HEK293 (cell line): ENCODE data around the gene GNG4.

Experiments used
- CTCF ChIP-seq: fragments of 450-650 bp; formaldehyde crosslinking; IDR thresholded peaks from 2 replicates; pipeline ENCODE4 v1.5.1; 2016; ENCODE audit warnings: missing biosample characterization, missing genetic modification characterization
- KLF10 ChIP-seq: fragments of 450-650 bp; IDR thresholded peaks from 2 replicates; pipeline ENCODE4 v1.5.1; 2018; ENCODE audit warnings: missing biosample characterization, mild to moderate bottlenecking, missing genetic modification characterization
- SCRT2 ChIP-seq: fragments of 450-650 bp; formaldehyde crosslinking; IDR thresholded peaks from 2 replicates; pipeline ENCODE4 v1.5.1; 2016; ENCODE audit warnings: missing biosample characterization, missing genetic modification characterization
- ZNF133 ChIP-seq: fragments of 450-650 bp; formaldehyde crosslinking; IDR thresholded peaks from 2 replicates; pipeline ENCODE4 v1.5.1; 2016; ENCODE audit warnings: missing biosample characterization, missing genetic modification characterization
- ZNF266 ChIP-seq: fragments of 450-650 bp; formaldehyde crosslinking; IDR thresholded peaks from 2 replicates; pipeline ENCODE4 v1.5.1; 2016; ENCODE audit warnings: missing biosample characterization, missing genetic modification characterization, low read depth
- ZNF302 ChIP-seq: fragments of 450-650 bp; formaldehyde crosslinking; IDR thresholded peaks from 2 replicates; pipeline ENCODE4 v1.5.1; 2016; ENCODE audit warnings: missing biosample characterization, missing genetic modification characterization, low read depth
- ZNF560 ChIP-seq: fragments of 450-650 bp; formaldehyde crosslinking; IDR thresholded peaks from 2 replicates; pipeline ENCODE4 v1.5.1; 2017; ENCODE audit warnings: missing biosample characterization, missing genetic modification characterization, borderline replicate concordance
- ZNF747 ChIP-seq: fragments of 450-650 bp; formaldehyde crosslinking; IDR thresholded peaks from 2 replicates; pipeline ENCODE4 v1.5.1; 2016; ENCODE audit warnings: missing biosample characterization, missing genetic modification characterization
- ZNF791 ChIP-seq: fragments of 450-650 bp; formaldehyde crosslinking; IDR thresholded peaks from 2 replicates; pipeline ENCODE4 v1.5.1; 2016; ENCODE audit warnings: missing biosample characterization, missing genetic modification characterization
- TF ChIP-seq, protein P1 (sequence below): fragments of 450-650 bp; IDR thresholded peaks from 2 replicates; pipeline ENCODE4 v1.5.1; 2018; ENCODE audit warnings: missing biosample characterization, mild to moderate bottlenecking, missing genetic modification characterization

DNA sequence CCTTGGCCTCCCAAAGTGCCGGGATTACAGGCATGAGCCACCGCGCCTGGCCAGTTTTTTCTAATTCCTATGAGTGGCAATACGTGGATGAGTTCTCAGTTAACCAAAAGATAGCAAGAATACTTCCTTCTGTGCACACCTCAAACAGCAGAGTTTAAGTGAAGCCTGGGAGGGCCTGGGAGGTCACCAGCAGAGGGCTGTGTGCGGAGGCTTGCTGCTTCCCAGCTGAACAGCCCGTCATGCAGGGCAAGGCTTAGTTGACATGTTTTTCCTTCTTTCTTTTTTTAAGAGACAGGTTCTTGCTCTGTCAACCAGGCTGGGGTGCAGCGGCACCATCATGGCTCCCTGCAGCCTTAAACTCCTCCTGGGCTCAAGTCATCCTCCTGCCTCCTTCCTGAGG lies 17.8 kb downstream of the GNG4 start:
- no peak for TF ChIP-seq ZNF133 (tag by site-specific recombination)
- TF ChIP-seq CTCF (tag by site-specific recombination) = peak; percentile 34
- TF ChIP-seq ZNF266 (tag by site-specific recombination) = no peak
- TF ChIP-seq KLF10 (tag by site-specific recombination) = no peak
- no peak for TF ChIP-seq ZNF747 (tag by site-specific recombination)
- no peak for TF ChIP-seq ZNF560 (tag by site-specific recombination)
- TF ChIP-seq ZNF791 = no peak
- TF ChIP-seq SCRT2 (tag by site-specific recombination) = no peak
- TF ChIP-seq, protein P1, sequence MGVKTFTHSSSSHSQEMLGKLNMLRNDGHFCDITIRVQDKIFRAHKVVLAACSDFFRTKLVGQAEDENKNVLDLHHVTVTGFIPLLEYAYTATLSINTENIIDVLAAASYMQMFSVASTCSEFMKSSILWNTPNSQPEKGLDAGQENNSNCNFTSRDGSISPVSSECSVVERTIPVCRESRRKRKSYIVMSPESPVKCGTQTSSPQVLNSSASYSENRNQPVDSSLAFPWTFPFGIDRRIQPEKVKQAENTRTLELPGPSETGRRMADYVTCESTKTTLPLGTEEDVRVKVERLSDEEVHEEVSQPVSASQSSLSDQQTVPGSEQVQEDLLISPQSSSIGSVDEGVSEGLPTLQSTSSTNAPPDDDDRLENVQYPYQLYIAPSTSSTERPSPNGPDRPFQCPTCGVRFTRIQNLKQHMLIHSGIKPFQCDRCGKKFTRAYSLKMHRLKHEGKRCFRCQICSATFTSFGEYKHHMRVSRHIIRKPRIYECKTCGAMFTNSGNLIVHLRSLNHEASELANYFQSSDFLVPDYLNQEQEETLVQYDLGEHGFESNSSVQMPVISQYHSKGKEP (tag by site-specific recombination) = no peak
- no peak for TF ChIP-seq ZNF302 (tag by site-specific recombination)
